ENCODE results near the gene UBE2D3.

DNA sequence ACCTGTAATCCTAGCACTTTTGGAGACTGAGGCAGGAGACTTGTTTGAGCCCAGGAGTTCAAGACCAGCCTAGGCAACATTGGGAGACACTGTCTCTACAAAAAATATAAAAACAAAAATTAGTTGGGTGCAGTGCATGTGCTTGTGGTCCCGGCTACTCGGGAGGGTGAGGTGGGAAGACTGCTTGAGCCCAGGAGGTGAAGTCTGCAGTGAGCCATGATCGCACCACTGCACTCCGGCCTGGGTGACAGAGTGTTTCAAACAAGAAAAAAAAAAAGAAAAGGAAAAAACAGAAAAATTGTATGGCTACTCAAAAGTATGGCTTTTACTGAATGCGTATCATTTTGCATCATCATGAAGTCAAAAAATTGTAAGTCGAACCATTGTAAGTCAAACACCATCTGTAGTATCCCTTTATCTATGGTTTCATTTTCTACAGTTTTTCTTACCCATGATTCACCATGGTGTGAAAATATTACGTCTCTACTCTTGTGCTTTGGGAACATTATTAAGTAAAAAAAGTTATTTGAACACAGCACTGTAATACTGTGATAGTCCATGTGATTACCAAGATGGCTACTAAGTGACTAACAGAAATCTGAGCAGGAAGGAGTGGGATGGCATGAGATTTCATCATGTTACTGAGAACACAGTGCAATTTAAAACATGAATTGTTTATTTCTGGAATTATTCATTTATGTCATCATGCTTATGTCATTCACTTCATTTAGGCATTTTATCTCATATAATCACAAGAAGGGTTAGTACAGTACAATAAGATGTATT is 40.1 kb downstream of the UBE2D3 start:
- TF ChIP-seq, protein P1, sequence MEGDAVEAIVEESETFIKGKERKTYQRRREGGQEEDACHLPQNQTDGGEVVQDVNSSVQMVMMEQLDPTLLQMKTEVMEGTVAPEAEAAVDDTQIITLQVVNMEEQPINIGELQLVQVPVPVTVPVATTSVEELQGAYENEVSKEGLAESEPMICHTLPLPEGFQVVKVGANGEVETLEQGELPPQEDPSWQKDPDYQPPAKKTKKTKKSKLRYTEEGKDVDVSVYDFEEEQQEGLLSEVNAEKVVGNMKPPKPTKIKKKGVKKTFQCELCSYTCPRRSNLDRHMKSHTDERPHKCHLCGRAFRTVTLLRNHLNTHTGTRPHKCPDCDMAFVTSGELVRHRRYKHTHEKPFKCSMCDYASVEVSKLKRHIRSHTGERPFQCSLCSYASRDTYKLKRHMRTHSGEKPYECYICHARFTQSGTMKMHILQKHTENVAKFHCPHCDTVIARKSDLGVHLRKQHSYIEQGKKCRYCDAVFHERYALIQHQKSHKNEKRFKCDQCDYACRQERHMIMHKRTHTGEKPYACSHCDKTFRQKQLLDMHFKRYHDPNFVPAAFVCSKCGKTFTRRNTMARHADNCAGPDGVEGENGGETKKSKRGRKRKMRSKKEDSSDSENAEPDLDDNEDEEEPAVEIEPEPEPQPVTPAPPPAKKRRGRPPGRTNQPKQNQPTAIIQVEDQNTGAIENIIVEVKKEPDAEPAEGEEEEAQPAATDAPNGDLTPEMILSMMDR (IDR thresholded peaks at IDR 0.05): no peak
- TF ChIP-seq POLR2AphosphoS5 (IDR thresholded peaks at IDR 0.05) (no peak), POLR2A (IDR thresholded peaks at IDR 0.05) (no peak)

All from suprapubic skin (tissue), 4 donors.